Bronchial epithelial cell (primary cell): ENCODE measurements around the gene CHD1L. TPM values are rescaled to one million over a fixed set of nuclear protein-coding genes. Genes with fewer than 3 reads are reported as not detected.

Source experiments
- DNase-seq: peaks from one replicate; pipeline ENCODE4 v3.0.0-alpha.2; 2010; ENCODE audit warnings: low read depth
- FAIRE-seq: peaks from 2 replicates; lab custom pipeline; 2011; peaks lifted over from hg19 to GRCh38; lab: Jason Lieb, UNC
- H3K27me3 ChIP-seq: 2 replicates; pipeline ENCODE4 v1.5.1; 2011; ENCODE audit warnings: low read length; ENCODE audit not compliant: control insufficient read depth, insufficient read depth
- H3K36me3 ChIP-seq: 2 replicates; pipeline ENCODE4 v1.5.1; 2011; ENCODE audit warnings: low read length; ENCODE audit not compliant: control insufficient read depth, insufficient read depth
- H3K4me3 ChIP-seq: 2 replicates; pipeline ENCODE4 v1.5.1; 2011; ENCODE audit warnings: mild to moderate bottlenecking, low read depth, low read length, control low read depth
- total RNA-seq: library from RNA; depleted of rRNA; stranded (reverse); fragments of >200 nt; gene quantifications from 2 replicates; pipeline ENCODE4 v1.2.1, GENCODE V29; 2014
- TF ChIP-seq, protein P1 (sequence below): IDR thresholded peaks from 2 replicates; pipeline ENCODE4 v1.5.1; 2011; ENCODE audit warnings: mild to moderate bottlenecking, moderate library complexity, low read length, control low read depth, inconsistent platforms; ENCODE audit not compliant: insufficient read depth, severe bottlenecking

Gene CHD1L
- total RNA-seq, 1 donor from 2014 or later: 30.8 TPM

DNA sequence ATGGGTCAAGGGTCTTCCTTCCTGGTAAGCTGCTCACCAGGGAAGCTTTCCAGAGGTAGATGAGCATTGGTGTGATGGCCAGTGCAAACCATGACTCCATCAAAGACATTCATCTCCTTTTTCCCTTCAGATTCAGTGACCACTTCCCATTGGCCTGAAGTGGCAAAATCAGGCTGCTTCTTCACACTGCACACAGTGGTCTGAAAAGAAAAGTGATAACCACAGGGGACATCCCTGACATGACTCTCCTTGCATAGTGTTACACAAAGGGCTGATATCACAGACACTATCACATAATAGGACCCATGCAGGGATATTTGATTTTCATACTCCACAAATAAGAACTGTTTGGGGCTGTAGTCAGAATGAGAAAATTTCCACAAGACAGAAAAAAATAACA lies 29.2 kb upstream of the CHD1L start:
- DNase-seq (no peak), FAIRE-seq (no peak)
- TF ChIP-seq, protein P1, sequence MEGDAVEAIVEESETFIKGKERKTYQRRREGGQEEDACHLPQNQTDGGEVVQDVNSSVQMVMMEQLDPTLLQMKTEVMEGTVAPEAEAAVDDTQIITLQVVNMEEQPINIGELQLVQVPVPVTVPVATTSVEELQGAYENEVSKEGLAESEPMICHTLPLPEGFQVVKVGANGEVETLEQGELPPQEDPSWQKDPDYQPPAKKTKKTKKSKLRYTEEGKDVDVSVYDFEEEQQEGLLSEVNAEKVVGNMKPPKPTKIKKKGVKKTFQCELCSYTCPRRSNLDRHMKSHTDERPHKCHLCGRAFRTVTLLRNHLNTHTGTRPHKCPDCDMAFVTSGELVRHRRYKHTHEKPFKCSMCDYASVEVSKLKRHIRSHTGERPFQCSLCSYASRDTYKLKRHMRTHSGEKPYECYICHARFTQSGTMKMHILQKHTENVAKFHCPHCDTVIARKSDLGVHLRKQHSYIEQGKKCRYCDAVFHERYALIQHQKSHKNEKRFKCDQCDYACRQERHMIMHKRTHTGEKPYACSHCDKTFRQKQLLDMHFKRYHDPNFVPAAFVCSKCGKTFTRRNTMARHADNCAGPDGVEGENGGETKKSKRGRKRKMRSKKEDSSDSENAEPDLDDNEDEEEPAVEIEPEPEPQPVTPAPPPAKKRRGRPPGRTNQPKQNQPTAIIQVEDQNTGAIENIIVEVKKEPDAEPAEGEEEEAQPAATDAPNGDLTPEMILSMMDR: no peak

DNA sequence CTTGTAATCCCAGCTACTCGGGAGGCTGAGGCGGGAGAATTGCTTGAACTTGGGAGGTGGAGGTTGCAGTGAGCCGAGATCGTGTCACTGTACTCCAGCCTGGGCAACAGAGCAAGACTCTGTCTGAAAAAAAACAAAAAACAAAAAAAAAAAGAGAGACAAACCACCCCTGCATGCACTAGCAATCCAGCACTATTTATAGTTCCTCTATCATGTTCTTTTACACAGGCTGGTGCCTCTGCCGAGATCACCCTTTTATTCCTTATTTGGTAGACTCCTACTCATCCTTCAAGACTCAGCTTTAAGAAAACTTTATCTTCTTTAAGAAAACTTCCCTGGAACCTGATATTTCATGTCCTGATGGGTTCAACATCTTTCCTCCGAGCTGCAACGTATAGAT lies 28.2 kb upstream of the CHD1L start:
- Histone ChIP-seq H3K4me3 (no peak overlapping the region), H3K27me3 (no peaks in the 10 kb centered on the region), H3K36me3 (no peaks in the 10 kb centered on the region)
- TF ChIP-seq, protein P1: no peak
- no peak for DNase-seq
- FAIRE-seq: no peak

More for the DNA sequence above, 29.2 kb upstream of the CHD1L start:
- Histone ChIP-seq H3K36me3 (no peaks in the 10 kb centered on the region), H3K4me3 (no peak overlapping the region), H3K27me3 (no peaks in the 10 kb centered on the region)

DNA sequence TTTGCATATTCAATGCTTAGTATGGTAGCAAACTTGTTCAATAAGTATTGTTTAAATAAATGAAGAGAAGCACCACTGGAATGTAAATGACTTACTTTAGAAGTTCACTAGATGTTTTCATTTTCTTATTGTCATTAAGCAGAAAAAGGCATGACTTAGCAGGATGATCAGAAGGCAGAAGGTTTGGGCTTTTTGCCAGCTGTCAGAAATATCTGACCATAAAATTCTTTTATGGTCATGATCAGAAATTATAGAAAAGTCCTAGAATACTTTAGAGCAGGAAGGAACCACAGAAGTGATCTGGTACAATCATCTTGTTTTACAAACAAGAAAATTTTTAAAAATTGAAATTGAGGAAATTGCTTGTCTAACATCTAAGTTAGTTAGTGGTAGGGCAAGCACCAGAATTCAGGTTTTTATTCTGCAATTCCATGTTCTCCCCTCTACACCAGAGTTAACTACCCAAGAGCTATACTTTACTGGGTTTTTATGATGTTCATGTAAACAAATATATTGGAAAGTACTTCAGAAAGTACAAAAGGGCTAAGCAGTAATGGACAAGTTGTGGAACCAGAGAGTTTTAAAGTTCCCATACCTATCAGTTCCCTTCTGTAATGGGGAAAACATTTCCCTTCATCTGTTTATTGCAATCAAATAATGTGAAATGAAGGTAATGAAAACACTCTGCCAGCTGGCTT lies 27.5 kb upstream of the CHD1L start:
- H3K36me3 ChIP-seq: no peaks in the 10 kb centered on the region
- no peak overlapping the region for H3K4me3 ChIP-seq
- no peaks in the 10 kb centered on the region for H3K27me3 ChIP-seq
- TF ChIP-seq, protein P1: no peak
- DNase-seq (no peak), FAIRE-seq (no peak)

DNA sequence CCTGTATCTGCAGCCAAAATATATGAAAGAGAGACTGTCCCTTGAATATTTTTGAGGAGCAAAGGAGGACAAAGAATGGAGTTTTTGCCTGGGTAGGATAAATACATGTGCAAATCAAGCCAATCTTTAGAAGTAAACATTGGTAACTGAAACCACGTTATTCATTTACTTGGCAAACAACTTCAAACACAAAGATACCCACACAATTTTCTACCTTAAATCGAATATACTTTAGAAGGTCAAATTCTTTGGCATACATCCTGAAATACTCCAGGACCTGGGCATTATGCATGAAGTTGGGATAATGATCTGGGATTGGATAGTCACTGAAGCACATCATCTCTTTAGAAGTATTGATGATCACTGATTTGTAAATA lies 27.0 kb upstream of the CHD1L start:
- TF ChIP-seq, protein P1: no peak
- no peaks in the 10 kb centered on the region for H3K36me3 ChIP-seq
- FAIRE-seq (no peak), DNase-seq (no peak)
- no peaks in the 10 kb centered on the region for H3K27me3 ChIP-seq
- H3K4me3 ChIP-seq: no peak overlapping the region

DNA sequence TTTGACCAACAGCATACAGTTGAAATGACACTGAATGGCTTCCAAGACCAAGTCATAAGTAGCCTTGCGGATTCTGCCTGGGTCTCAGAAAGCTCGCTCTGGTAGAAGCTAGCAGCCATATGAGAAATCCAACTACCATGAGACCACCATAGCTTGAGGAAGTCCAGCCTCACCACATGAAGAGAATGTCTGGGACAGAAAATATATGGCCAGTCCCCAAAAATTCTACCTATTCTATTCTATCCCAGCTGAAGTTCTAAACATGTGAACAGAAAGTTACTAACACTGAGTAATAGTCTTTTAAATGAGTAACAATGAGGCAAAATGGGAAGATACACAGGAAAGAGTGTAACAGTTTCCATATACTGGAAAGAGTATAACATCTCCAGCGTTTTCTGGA lies 26.4 kb upstream of the CHD1L start:
- no peak for DNase-seq
- FAIRE-seq: no peak
- no peaks in the 10 kb centered on the region for H3K27me3 ChIP-seq
- no peak overlapping the region for H3K4me3 ChIP-seq
- TF ChIP-seq, protein P1: no peak
- no peaks in the 10 kb centered on the region for H3K36me3 ChIP-seq

DNA sequence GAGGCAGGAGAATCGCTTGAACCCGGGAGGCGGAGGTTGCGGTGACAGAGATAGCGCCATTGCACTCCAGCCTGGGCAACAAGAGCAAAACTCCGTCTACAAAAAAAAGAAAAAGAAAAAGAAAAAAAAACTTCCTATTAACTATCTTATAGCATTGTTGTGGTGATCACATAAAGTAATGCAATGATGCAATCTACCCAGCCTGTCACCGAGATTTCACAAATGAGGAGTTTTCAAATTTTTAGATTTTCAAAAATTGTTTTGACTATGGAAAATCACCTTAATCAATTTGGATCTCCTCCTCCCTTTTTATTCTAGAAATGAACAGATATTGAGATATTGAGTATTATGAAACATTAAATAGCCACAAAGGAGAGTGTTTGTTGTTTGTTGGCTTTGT lies 25.3 kb upstream of the CHD1L start:
- DNase-seq (no peak), FAIRE-seq (no peak)
- TF ChIP-seq, protein P1: no peak
- Histone ChIP-seq H3K4me3 (no peak overlapping the region), H3K27me3 (no peaks in the 10 kb centered on the region), H3K36me3 (no peaks in the 10 kb centered on the region)
